ENCODE data around the gene PSG1. TPM values are rescaled to one million over a fixed set of nuclear protein-coding genes. Genes with fewer than 3 reads are reported as not detected.
A peak's percentile ranks its signal among the peaks of the same experiment; 100 is the strongest.
"Not testable (repeated sequence)": the region's sequence is repeated elsewhere in the genome, so short reads cannot be mapped to it uniquely, and the experiment has no call there.

PSG1 gene
- 0.27 TPM in 1 of 2 replicates, not detected in the other for total RNA-seq (2014; rRNA removed; shearing (Covaris generic))
- 0.05 and 0.27 TPM in 2 replicates for polyA plus RNA-seq (2015; cell fraction: cytosol; rRNA removed)
- polyA plus RNA-seq (2015; cell fraction: nucleus; rRNA removed): 0.28 and 0.45 TPM in 2 replicates

DNA sequence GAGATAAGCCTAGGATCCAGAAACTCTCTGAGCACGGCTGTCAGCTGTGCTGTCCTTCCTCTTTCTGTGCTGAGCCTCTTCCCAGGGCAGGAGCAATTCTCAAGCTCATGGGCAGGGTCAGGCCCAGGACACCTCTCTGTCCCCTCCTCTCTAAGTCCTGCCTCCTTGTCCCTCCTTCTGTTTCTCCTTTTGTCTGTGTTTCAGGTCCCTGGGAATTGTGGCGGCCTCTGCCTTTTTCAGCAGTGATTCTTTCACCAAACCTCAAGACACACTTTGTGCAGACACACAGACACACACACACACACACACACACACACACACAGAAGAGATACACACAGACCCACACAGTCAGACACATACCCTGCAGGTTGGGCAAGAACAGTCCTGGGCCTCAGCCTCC is at the start of gene PSG1:
PSG1 (minus strand) TSS at position 101 of the 400 bp plus-strand sequence. CDS start 132 bp downstream, outside the sequence.
- no peak for DNase-seq (ENCODE audit: low read depth)

GRCh38 chr19:42928896-42929295 is 49.4 kb upstream of the PSG1 start:
- no peak for DNase-seq (ENCODE audit: low read depth)

DNA sequence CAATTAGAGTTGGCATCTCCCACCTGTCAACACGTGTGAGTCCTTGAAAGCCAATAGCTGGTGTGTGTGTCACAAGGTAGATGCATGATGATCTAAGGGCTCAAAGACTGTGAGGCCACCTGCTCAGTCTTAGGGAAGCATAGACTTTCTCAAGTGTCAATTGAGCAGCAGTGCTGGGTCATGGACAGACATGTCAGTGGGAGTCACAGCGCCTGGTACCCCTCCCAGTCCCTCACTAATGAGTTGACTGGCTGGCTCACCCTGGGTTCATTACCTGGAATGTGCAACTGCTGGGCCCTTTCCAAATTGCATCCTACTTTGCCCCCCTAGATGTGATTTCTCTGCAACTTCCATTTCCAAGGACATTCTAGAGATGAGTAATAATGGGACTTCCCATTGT is 47.3 kb upstream of the PSG1 start:
- DNase-seq (ENCODE audit: low read depth): no peak

DNA sequence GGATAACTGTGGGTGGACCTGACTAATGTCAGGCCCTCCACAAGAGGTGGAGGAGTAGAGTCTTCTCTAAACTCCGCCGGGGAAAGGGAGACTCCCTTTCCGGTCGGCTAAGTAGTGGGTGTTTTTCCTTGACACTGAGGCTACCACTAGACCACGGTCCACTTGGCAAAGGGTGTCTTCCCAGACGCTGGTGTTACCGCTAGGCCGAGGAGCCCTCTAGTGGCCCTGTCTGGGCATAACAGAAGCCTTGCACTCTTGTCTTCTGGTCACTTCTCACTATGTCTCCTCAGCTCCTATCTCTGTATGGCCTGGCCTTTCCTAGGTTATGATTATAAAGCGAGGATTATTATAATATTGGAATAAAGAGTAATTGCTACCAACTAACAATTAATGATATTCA is 43.6 kb upstream of the PSG1 start:
- peak; percentile 62 for DNase-seq (ENCODE audit: low read depth)

DNA sequence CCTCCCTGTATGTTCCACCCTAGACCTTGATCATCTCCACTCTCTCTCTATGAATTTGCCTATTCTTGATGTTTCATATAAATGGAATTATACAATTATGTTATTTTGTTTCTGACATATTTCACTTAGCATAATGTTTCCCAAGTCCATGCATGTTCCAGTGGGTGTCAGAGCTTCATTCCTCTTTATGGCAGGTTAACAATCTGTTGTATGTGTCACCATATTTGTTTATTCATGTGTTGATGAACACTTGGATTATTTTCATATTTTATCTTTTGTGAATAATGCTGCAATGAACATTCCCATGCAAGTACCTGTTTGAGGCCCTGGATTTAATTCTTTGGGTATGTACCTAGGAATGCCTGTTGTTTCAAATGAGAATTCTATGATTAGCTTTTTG is 41.5 kb upstream of the PSG1 start:
- DNase-seq (ENCODE audit: low read depth): not testable (repeated sequence)

DNA sequence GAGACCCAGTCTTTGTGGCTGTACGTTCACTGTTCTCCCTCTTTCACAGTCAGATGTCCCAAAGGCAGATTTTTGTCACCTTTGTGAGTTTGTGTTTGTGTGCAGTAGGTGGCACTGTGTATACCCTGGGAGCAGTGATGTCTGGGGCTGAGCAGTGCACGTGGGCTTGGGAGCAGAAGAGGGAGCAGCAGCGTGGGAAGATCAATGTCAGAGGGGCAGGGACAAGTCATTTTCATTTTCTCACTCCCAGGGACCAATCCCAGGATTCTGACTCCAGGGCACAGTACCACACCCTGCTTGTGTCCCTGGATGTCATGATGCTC is 40.2 kb upstream of the PSG1 start:
- no peak for DNase-seq (ENCODE audit: low read depth)

GRCh38 chr19:42919070-42919756 is 39.7 kb upstream of the PSG1 start:
- DNase-seq (ENCODE audit: low read depth): peak; percentile 23

- not testable (repeated sequence) for DNase-seq (ENCODE audit: low read depth)
Observed at GRCh38 chr19:42918377-42919069, 39.0 kb upstream of the PSG1 start.

- DNase-seq (ENCODE audit: low read depth): not testable (repeated sequence)
Observed at GRCh38 chr19:42917634-42918033, 38.1 kb upstream of the PSG1 start, which contains the start of gene PSG6. TSS of gene PSG6 (minus strand) at chr19:42917894. CDS start at chr19:42917792, 102 bp downstream.

DNA sequence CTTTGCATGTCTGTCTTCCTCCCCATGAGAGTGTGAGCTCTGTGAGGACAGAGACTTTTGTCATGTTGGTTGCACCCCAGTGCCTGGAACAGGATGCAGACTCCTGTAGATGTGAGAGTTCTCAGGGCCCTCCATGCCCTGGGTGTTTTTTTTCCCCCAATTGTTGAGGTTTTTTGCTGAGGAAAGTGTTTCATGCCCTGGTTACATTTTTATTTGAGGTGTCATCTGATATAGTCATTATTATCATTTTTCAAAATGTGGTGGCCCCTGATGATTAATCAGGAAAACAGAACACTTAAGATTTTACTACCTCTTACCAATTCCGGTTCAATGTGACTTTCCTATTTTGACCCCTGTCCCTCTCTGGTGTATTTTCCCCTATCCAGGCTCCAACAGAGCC is 37.4 kb upstream of the PSG1 start:
- not testable (repeated sequence) for DNase-seq (ENCODE audit: low read depth)

- not testable (repeated sequence) for DNase-seq (ENCODE audit: low read depth)
Observed at GRCh38 chr19:42913516-42913915, 34.0 kb upstream of the PSG1 start.

DNA sequence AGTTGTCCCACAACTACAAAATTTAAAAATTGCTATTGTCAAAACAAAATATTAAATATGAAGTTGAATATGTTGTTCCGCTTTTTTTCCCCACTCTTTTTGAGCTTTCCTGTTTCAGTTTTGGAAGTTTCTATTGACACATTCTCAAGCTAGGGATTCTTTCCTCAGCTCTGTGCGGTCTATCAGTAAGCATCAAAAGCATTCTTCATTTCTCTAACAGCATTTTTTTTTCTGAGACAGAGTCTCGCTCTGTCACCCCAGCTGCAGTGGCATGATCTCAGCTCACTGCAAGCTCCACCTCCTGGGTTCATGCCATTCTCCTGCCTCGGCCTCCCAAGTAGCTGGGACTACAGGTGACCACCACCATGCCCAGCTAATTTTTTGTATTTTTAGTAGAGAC is 33.4 kb upstream of the PSG1 start:
- not testable (repeated sequence) for DNase-seq (ENCODE audit: low read depth)

- not testable (repeated sequence) for DNase-seq (ENCODE audit: low read depth)
Observed at GRCh38 chr19:42911731-42912130, 32.2 kb upstream of the PSG1 start.

- DNase-seq (ENCODE audit: low read depth): not testable (repeated sequence)
Observed at GRCh38 chr19:42906162-42906561, 26.6 kb upstream of the PSG1 start.

GRCh38 chr19:42900561-42900960 is 21.0 kb upstream of the PSG1 start:
- not testable (repeated sequence) for DNase-seq (ENCODE audit: low read depth)

GRCh38 chr19:42899674-42900073 is 20.2 kb upstream of the PSG1 start:
- not testable (repeated sequence) for DNase-seq (ENCODE audit: low read depth)

DNA sequence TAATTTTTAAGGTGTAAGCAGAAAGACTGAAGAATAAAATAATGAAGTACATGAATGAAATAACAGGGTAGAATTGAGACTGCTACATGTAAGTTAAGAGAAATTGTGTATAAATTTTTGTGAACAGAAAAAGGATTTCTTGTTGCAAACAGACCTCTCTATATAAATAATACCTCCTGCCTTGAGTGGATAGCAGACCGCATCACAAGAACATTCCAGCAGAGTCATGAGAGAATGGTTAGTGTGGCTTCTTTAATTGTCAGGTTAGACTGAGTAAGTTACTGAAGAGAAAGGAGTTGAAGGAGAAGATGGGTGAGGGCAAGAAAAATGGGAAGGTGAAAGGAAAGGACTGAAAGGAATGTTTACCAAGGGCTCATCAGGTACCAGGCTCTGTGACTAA is 19.6 kb upstream of the PSG1 start:
- DNase-seq (ENCODE audit: low read depth): not testable (repeated sequence)

GRCh38 chr19:42898656-42899055 is 19.1 kb upstream of the PSG1 start:
- not testable (repeated sequence) for DNase-seq (ENCODE audit: low read depth)

DNA sequence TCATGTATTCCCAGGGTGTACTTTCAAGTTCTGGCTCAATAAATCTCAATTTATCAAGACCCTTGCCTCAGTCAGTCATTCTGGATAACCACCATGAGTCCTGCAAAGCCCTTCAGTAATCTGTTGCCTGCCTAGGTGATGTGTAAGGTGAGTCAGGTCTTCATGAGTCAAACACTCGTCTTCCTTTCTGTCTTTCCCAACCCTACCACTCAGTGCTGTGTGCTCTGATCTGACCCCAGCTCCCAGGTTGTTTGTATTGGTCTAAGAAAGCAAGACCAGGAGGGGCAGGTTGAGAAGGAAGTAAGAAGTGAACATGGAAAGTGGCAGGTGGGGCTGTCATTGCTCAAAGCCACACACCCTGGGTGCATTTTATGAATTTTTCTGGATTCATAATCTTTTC is 18.2 kb upstream of the PSG1 start:
- peak; percentile 39 for DNase-seq (ENCODE audit: low read depth)

DNA sequence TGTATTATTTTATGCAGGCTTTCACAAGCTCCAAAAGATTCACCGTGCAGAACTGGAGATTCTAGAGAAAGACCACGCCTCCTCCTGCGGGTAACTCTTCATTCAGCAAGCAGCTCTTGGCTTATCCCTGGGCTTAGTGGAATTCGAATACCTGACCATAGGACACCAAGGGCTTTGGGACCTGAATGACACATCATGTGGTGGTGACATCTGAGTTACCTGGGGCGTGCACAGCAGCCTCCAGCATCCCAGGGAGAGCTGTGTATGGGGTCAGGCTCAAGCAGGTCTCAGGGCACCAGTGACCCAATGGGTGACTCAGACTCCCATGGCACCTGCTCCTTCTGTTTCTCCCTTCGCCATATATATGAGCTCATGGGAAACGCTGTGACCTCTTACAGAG is 10.9 kb upstream of the PSG1 start:
- DNase-seq (ENCODE audit: low read depth): not testable (repeated sequence)

DNA sequence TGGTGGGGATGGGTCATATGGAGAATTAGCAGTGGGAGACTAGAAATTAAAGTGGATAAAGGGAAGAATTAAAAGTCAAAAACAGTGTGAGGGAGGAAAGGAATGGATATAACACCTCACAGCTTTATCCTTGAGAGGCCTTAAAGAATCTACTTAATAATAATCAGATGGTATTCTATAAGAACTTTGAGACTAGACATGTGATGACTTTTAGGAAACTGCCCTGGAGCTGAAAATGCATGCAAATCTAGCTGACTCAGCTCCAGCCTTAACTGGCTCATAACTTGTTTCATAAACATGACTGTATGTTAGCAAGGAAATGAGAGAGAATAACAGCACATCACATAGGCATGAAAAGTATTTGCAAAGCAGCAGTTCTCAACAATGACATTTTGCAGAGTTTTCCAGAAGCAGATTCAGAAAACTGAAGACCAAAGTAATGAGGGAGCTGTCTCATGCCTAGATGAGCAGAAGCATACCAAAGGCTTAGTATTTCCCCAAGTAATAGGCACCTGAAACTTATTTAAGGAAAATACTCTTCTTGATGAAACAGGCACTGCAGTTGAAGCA is 8.4 kb upstream of the PSG1 start:
- DNase-seq (ENCODE audit: low read depth): not testable (repeated sequence)

- DNase-seq (ENCODE audit: low read depth): not testable (repeated sequence)
Observed at GRCh38 chr19:42882730-42883129, 3.2 kb upstream of the PSG1 start.

Measured in HT1080 (cell line).